CD4-positive, alpha-beta memory T cell (primary cell): Measurements from ENCODE around the gene COL4A5. TPM values are rescaled to one million over a fixed set of nuclear protein-coding genes. Genes with fewer than 3 reads are reported as not detected.

ENCODE experiments used
- CTCF ChIA-PET: fragments of 350-600 bp; sonication (Branson Sonifier 250); formaldehyde crosslinking; loops from one replicate; lab custom pipeline; 2021; ENCODE audit warnings: inconsistent platforms; ENCODE audit not compliant: partially characterized antibody; lab: Charles Lee
- POLR2A ChIA-PET: fragments of 350-600 bp; sonication (Branson Sonifier 250); formaldehyde crosslinking; loops from one replicate; lab custom pipeline; 2021; ENCODE audit not compliant: partially characterized antibody; lab: Charles Lee
- DNase-seq, 5 donors: peaks; one replicate each; pipeline versions ENCODE4 v3.0.0 to v3.0.0-alpha.2; 2020 to 2022; ENCODE audit warnings: mixed read lengths in 1 of 5
- H3K27ac ChIP-seq: one replicate; pipeline ENCODE4 v1.7.0; 2013; ENCODE audit warnings: low read depth, low read length
- H3K27me3 ChIP-seq: 2 replicates; pipeline ENCODE4 v1.7.0; 2013; ENCODE audit warnings: mild to moderate bottlenecking, low read length, moderate library complexity; ENCODE audit not compliant: insufficient read depth
- H3K36me3 ChIP-seq: 2 replicates; pipeline ENCODE4 v1.7.0; 2013; ENCODE audit warnings: mild to moderate bottlenecking, low read length, moderate library complexity; ENCODE audit not compliant: insufficient read depth
- H3K4me1 ChIP-seq: 2 replicates; pipeline ENCODE4 v1.7.0; 2013; ENCODE audit warnings: mild to moderate bottlenecking, low read length, moderate library complexity; ENCODE audit not compliant: insufficient read depth
- H3K4me3 ChIP-seq, 2 donors: one replicate each; pipeline ENCODE4 v1.7.0; 2013; ENCODE audit warnings: low read length in 2 of 2, mild to moderate bottlenecking in 1 of 2
- H3K9me3 ChIP-seq, 2 donors: one replicate each; pipeline ENCODE4 v1.7.0; 2013; ENCODE audit warnings: low read length in 2 of 2, control low read depth in 1 of 2; ENCODE audit not compliant: control insufficient read depth in 1 of 2
- H3K27ac Mint-ChIP-seq, 7 donors: one replicate each; pipeline ENCODE4 v1.8.0; 2020 to 2021; ENCODE audit warnings: mixed read lengths in 7 of 7, mild to moderate bottlenecking in 6 of 7, inconsistent platforms in 3 of 7, moderate library complexity in 3 of 7
- H3K27me3 Mint-ChIP-seq, 2 donors: one replicate each; pipeline ENCODE4 v1.8.0; 2020 to 2021; ENCODE audit warnings: mixed read lengths in 2 of 2
- H3K36me3 Mint-ChIP-seq, 2 donors: one replicate each; pipeline ENCODE4 v1.8.0; 2020 to 2021; ENCODE audit warnings: mixed read lengths in 2 of 2, inconsistent platforms in 1 of 2, mild to moderate bottlenecking in 1 of 2
- H3K4me1 Mint-ChIP-seq, 4 donors: one replicate each; pipeline ENCODE4 v1.8.0; 2020 to 2021; ENCODE audit warnings: mixed read lengths in 4 of 4, mild to moderate bottlenecking in 1 of 4
- H3K4me3 Mint-ChIP-seq, 8 donors: one replicate each; pipeline ENCODE4 v1.8.0; 2020 to 2021; ENCODE audit warnings: mixed read lengths in 8 of 8, mild to moderate bottlenecking in 7 of 8, moderate library complexity in 6 of 8, inconsistent platforms in 3 of 8
- H3K9me3 Mint-ChIP-seq, 8 donors: one replicate each; pipeline ENCODE4 v1.8.0; 2020 to 2021; ENCODE audit warnings: mixed read lengths in 8 of 8, mild to moderate bottlenecking in 5 of 8, inconsistent platforms in 3 of 8, moderate library complexity in 1 of 8
- intact Hi-C: fragments of 100-400 bp; cut with micrococcal nuclease; formaldehyde crosslinking; loops from one replicate; pipeline ENCODE4 v1.15.1; 2023
- polyA plus RNA-seq, 2 donors: library from polyadenylated mRNA; unstranded; fragments of 300-500 nt; fragmentation: Illumina TruSeq; gene quantifications; one replicate each; pipeline ENCODE4 v1.2.3, GENCODE V29; 2021
- total RNA-seq, 2 experiments: library from RNA; stranded (reverse); gene quantifications; one replicate each; pipeline ENCODE4 v1.2.3, GENCODE V29; 2021

The COL4A5 gene
- total and polyA plus RNA-seq, 4 experiments from 2014 or later = not detected

DNA sequence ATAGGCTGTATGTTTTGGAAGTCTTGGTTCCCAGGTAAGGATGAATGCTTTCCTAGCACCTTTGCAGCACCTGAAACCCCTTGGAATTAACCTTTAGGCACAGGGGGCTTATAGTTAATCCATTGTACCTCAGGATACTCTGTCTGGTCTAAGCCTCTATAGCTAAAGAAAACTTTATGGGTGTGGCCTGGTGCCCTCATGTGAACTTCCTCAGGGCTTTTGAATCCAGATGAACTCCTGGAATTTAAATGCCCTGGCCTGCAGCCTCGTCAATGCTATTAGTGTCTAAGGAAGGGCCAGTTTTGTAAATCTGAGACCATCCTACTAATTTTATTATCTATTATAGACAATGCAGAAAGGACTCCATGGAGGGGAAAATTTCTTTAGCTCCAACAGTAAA lies 262.9 kb downstream of the COL4A5 start:
- no peaks in the 10 kb centered on the region for H3K36me3 Mint-ChIP-seq
- H3K4me1 Mint-ChIP-seq = no peaks in the 10 kb centered on the region
- H3K4me3 ChIP-seq = no peak overlapping the region
- no peak overlapping the region for H3K27ac Mint-ChIP-seq
- no peak for DNase-seq
- H3K4me1 ChIP-seq = no peaks in the 10 kb centered on the region
- no peaks in the 10 kb centered on the region for H3K36me3 ChIP-seq
- no peak overlapping the region for H3K27ac ChIP-seq
- intact Hi-C loops = no loop called here
- H3K27me3 Mint-ChIP-seq = no peaks in the 10 kb centered on the region
- H3K4me3 Mint-ChIP-seq = no peak overlapping the region
- no peaks in the 10 kb centered on the region for H3K9me3 Mint-ChIP-seq
- no peaks in the 10 kb centered on the region for H3K27me3 ChIP-seq
- ChIA-PET CTCF (no interaction called here), POLR2A (no interaction called here)
- no peaks in the 10 kb centered on the region for H3K9me3 ChIP-seq

- no peak overlapping the region for H3K4me3 ChIP-seq
- H3K9me3 ChIP-seq = no peaks in the 10 kb centered on the region
- intact Hi-C loops = no loop called here
- Mint-ChIP-seq H3K27ac (no peak overlapping the region), H3K27me3 (no peaks in the 10 kb centered on the region), H3K4me1 (no peaks in the 10 kb centered on the region), H3K9me3 (peaks cover 0 to under 1% (median 0%) of the 10 kb centered on the region in 8 donors), H3K4me3 (no peak overlapping the region), H3K36me3 (no peaks in the 10 kb centered on the region)
- H3K27me3 ChIP-seq = no peaks in the 10 kb centered on the region
- POLR2A ChIA-PET = no interaction called here
- no peaks in the 10 kb centered on the region for H3K36me3 ChIP-seq
- H3K4me1 ChIP-seq = no peaks in the 10 kb centered on the region
- DNase-seq = no peak
- no peak overlapping the region for H3K27ac ChIP-seq
- CTCF ChIA-PET = no interaction called here
Measured at GRCh38 chrX:108704839-108705238, 265.2 kb downstream of the COL4A5 start.

DNA sequence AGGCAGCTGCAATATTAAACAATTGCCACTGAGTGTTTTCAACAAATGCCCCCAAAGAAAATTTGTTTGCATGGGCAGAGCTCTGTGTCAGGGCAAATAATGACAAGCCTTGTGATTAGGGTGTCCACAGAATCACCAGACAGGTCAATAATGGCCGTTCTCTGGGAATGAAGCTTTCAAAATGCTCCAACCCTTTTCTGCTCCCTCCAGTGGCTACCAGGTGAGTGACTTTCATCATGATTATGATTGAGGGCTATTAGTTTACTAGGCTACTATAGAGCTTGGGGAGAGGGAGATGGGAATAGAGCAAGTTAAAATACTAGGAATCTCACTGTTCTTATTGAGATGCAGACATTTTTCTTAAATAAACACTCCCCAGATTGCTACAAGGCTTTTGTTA lies 273.2 kb downstream of the COL4A5 start:
- DNase-seq = no peak
- H3K4me1 Mint-ChIP-seq = no peaks in the 10 kb centered on the region
- H3K9me3 Mint-ChIP-seq = peaks cover 0 to 16% (median 7%) of the 10 kb centered on the region in 8 donors
- no peak overlapping the region for H3K27ac ChIP-seq
- H3K4me3 ChIP-seq = no peak overlapping the region
- no peaks in the 10 kb centered on the region for H3K36me3 ChIP-seq
- no peak overlapping the region for H3K4me3 Mint-ChIP-seq
- no peaks in the 10 kb centered on the region for H3K36me3 Mint-ChIP-seq
- H3K9me3 ChIP-seq = no peaks in the 10 kb centered on the region
- intact Hi-C loops = no loop called here
- H3K4me1 ChIP-seq = no peaks in the 10 kb centered on the region
- no peaks in the 10 kb centered on the region for H3K27me3 Mint-ChIP-seq
- CTCF ChIA-PET = no interaction called here
- no peaks in the 10 kb centered on the region for H3K27me3 ChIP-seq
- H3K27ac Mint-ChIP-seq = no peak overlapping the region
- POLR2A ChIA-PET = no interaction called here

- ChIA-PET POLR2A (no interaction called here), CTCF (no interaction called here)
- H3K36me3 Mint-ChIP-seq = no peaks in the 10 kb centered on the region
Measured at GRCh38 chrX:108722561-108722960, 282.9 kb downstream of the COL4A5 start.

GRCh38 chrX:108726748-108727147 lies 287.1 kb downstream of the COL4A5 start:
- Histone ChIP-seq H3K27me3 (no peaks in the 10 kb centered on the region), H3K9me3 (no peaks in the 10 kb centered on the region), H3K4me3 (no peak overlapping the region), H3K27ac (no peak overlapping the region), H3K4me1 (no peaks in the 10 kb centered on the region), H3K36me3 (no peaks in the 10 kb centered on the region)
- ChIA-PET CTCF (no interaction called here), POLR2A (no interaction called here)
- Mint-ChIP-seq H3K4me1 (no peaks in the 10 kb centered on the region), H3K4me3 (no peak overlapping the region), H3K9me3 (peaks cover 0 to 5% (median 0%) of the 10 kb centered on the region in 8 donors), H3K27me3 (peaks cover 0 to 3% of the 10 kb centered on the region in 2 donors), H3K27ac (no peak overlapping the region), H3K36me3 (no peaks in the 10 kb centered on the region)
- intact Hi-C loops = no loop called here
- DNase-seq = no peak

More at GRCh38 chrX:108722561-108722960, 282.9 kb downstream of the COL4A5 start:
- Histone ChIP-seq H3K27ac (no peak overlapping the region), H3K36me3 (no peaks in the 10 kb centered on the region), H3K9me3 (no peaks in the 10 kb centered on the region), H3K4me1 (no peaks in the 10 kb centered on the region), H3K4me3 (no peak overlapping the region), H3K27me3 (no peaks in the 10 kb centered on the region)
- Mint-ChIP-seq H3K27me3 (no peaks in the 10 kb centered on the region), H3K4me3 (no peak overlapping the region), H3K9me3 (peaks cover 0 to 2% (median 0%) of the 10 kb centered on the region in 8 donors), H3K4me1 (no peaks in the 10 kb centered on the region), H3K27ac (no peak overlapping the region)
- DNase-seq = no peak
- intact Hi-C loops = no loop called here

DNA sequence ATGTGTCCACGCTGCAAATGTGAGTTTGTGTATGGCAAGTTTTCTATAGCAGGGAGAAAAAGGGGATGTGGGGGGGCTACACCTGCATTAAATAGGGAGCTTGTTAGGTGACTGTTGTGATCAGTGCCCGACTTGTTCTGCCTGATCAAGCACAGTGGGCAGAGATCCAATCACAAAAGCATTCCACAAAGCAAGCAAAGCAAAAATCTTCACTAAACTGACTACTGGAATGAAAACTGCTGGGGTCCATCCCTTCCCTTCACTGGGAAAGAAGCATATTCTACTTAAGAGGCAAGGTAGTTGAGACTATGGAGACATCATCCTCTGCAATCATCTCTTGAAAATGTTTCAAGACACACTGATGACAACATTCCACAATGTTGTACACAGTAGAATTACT lies 291.5 kb downstream of the COL4A5 start:
- H3K36me3 ChIP-seq = no peaks in the 10 kb centered on the region
- no peak overlapping the region for H3K27ac Mint-ChIP-seq
- intact Hi-C loops = no loop called here
- H3K27me3 Mint-ChIP-seq = peaks cover 4 to 11% of the 10 kb centered on the region in 2 donors
- H3K27me3 ChIP-seq = no peaks in the 10 kb centered on the region
- no peak overlapping the region for H3K27ac ChIP-seq
- H3K4me3 Mint-ChIP-seq = no peak overlapping the region
- peaks cover 0 to 7% (median 2%) of the 10 kb centered on the region in 8 donors for H3K9me3 Mint-ChIP-seq
- ChIA-PET CTCF (no interaction called here), POLR2A (no interaction called here)
- no peak overlapping the region for H3K4me3 ChIP-seq
- no peaks in the 10 kb centered on the region for H3K4me1 ChIP-seq
- no peaks in the 10 kb centered on the region for H3K9me3 ChIP-seq
- no peaks in the 10 kb centered on the region for H3K36me3 Mint-ChIP-seq
- DNase-seq = no peak
- H3K4me1 Mint-ChIP-seq = no peaks in the 10 kb centered on the region

DNA sequence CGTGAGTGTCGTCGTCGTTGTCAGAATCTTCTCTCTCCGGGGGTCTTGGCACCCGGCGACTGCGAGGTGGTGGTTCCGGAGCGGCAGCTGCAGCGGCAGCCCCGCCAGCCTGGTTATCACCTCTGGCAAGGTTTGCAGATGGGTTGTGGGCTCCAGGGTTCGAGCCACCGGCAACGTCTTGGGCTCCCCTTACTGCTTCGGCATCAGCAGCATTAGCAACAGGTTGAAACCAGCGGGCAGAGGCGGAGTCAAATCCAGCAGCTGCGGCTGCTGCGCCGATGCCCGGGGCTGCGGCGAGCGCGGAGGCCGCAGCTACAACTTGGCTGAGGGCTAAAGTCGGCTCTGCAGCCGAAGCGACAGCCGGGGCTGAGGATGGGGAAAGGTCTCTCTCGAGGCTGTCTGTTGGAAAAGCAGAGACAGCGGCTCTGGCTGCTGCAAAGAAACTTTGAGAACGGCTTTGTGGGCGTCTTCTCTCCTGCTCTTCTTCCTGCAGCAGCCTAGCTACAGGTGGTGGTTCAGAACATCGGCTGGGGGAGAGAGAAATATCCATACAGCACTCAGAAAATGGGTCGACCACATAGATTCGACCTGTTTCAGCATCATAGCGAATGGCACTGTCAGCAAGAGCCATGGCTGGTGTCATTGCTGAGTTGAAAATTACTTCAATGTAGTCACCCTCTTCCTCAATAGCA lies 293.1 kb downstream of the COL4A5 start:
- no peak overlapping the region for H3K27ac Mint-ChIP-seq
- H3K9me3 Mint-ChIP-seq = peaks cover 0 to 7% (median 2%) of the 10 kb centered on the region in 8 donors
- Histone ChIP-seq H3K9me3 (no peaks in the 10 kb centered on the region), H3K4me1 (no peaks in the 10 kb centered on the region), H3K27me3 (no peaks in the 10 kb centered on the region), H3K27ac (no peak overlapping the region), H3K36me3 (no peaks in the 10 kb centered on the region), H3K4me3 (no peak overlapping the region)
- intact Hi-C loops = no loop called here
- ChIA-PET POLR2A (no interaction called here), CTCF (no interaction called here)
- H3K4me3 Mint-ChIP-seq = no peak overlapping the region
- no peaks in the 10 kb centered on the region for H3K4me1 Mint-ChIP-seq
- H3K27me3 Mint-ChIP-seq = peaks cover 5 to 11% of the 10 kb centered on the region in 2 donors
- H3K36me3 Mint-ChIP-seq = no peaks in the 10 kb centered on the region
- no peak for DNase-seq
